H1 (cell line): ENCODE data around the gene LRRC18. TPM values are rescaled to one million over a fixed set of nuclear protein-coding genes. Genes with fewer than 3 reads are reported as not detected.

Experiments
- CTCF ChIA-PET: fragments of 300-600 bp; sonication (Branson Sonifier 250); formaldehyde crosslinking; loops from one replicate; lab custom pipeline; 2021; ENCODE audit not compliant: partially characterized antibody; lab: Charles Lee
- POLR2A ChIA-PET: fragments of 300-600 bp; sonication (Branson Sonifier 250); formaldehyde crosslinking; loops from one replicate; lab custom pipeline; 2021; ENCODE audit warnings: inconsistent platforms; ENCODE audit not compliant: partially characterized antibody; lab: Charles Lee
- DNase-seq, 2 experiments: peaks; one replicate each; pipeline versions ENCODE4 v3.0.0 to v3.0.0-alpha.2; 2010 to 2022; ENCODE audit warnings: low spot score in 2 of 2, low read depth in 1 of 2, mixed read lengths in 1 of 2
- FAIRE-seq: peaks from 2 replicates; lab custom pipeline; 2011; peaks lifted over from hg19 to GRCh38; lab: Jason Lieb, UNC
- H2AFZ ChIP-seq: 2 replicates; pipeline ENCODE4 v1.8.1; 2012; ENCODE audit warnings: low read length, inconsistent platforms
- H2AK5ac ChIP-seq: 2 replicates; pipeline ENCODE4 v1.6.1; 2013; ENCODE audit warnings: low read depth, low read length
- H2BK120ac ChIP-seq: replicated peaks from 2 replicates; pipeline ENCODE3; 2013; ENCODE audit warnings: low read depth, low read length, inconsistent platforms
- H2BK12ac ChIP-seq: 2 replicates; pipeline ENCODE4 v1.6.1; 2013; ENCODE audit warnings: low read depth, low read length
- H2BK15ac ChIP-seq: 2 replicates; pipeline ENCODE4 v1.6.1; 2013; ENCODE audit warnings: low read length
- H2BK20ac ChIP-seq: 2 replicates; pipeline ENCODE4 v1.6.1; 2013; ENCODE audit warnings: low read length
- H2BK5ac ChIP-seq: 2 replicates; pipeline ENCODE4 v1.6.1; 2013; ENCODE audit warnings: low read depth, low read length
- H3K14ac ChIP-seq: 2 replicates; pipeline ENCODE4 v1.6.1; 2013; ENCODE audit warnings: inconsistent platforms; ENCODE audit not compliant: insufficient read length
- H3K18ac ChIP-seq: 2 replicates; pipeline ENCODE4 v1.6.1; 2013; ENCODE audit warnings: low read length; ENCODE audit errors: extremely low read depth
- H3K23ac ChIP-seq: 2 replicates; pipeline ENCODE4 v1.6.1; 2013; ENCODE audit warnings: inconsistent platforms; ENCODE audit not compliant: insufficient read length
- H3K23me2 ChIP-seq: 2 replicates; pipeline ENCODE4 v1.6.1; 2013; ENCODE audit warnings: low read depth, low read length
- H3K27ac ChIP-seq: 2 replicates; pipeline ENCODE4 v1.6.1; 2011; ENCODE audit warnings: low read depth, low read length, inconsistent platforms
- H3K27me3 ChIP-seq, 4 experiments: replicated peaks in 1 of 4; 1 replicate in 1 of 4; 2 replicates in 3 of 4; pipeline versions ENCODE4 v1.6.1 to v1.8.1; 2011 to 2013; ENCODE audit warnings: low read length in 3 of 4, mild to moderate bottlenecking in 3 of 4, inconsistent platforms in 2 of 4, mixed read lengths in 2 of 4, moderate library complexity in 1 of 4; ENCODE audit not compliant: control insufficient read depth in 3 of 4, insufficient read depth in 3 of 4; ENCODE audit errors: extremely low read depth in 1 of 4
- H3K36me3 ChIP-seq, 4 experiments: 2 replicates each; pipeline versions ENCODE4 v1.6.1 to v1.8.1; 2011 to 2013; ENCODE audit warnings: mild to moderate bottlenecking in 4 of 4, low read length in 3 of 4, moderate library complexity in 2 of 4, control low read depth in 1 of 4, inconsistent platforms in 1 of 4; ENCODE audit not compliant: insufficient read depth in 4 of 4, control insufficient read depth in 2 of 4
- H3K4ac ChIP-seq: replicated peaks from 2 replicates; pipeline ENCODE3; 2013; ENCODE audit warnings: low read length, low read depth, mixed read lengths, inconsistent platforms; ENCODE audit not compliant: insufficient read length
- H3K4me1 ChIP-seq, 4 experiments: replicated peaks in 1 of 4; 1 replicate in 1 of 4; 2 replicates in 3 of 4; pipeline versions ENCODE4 v1.6.1 to v1.8.1; 2011 to 2013; ENCODE audit warnings: low read length in 3 of 4, inconsistent platforms in 2 of 4, mixed read lengths in 1 of 4; ENCODE audit not compliant: insufficient read depth in 4 of 4, control insufficient read depth in 3 of 4
- H3K4me2 ChIP-seq, 2 experiments: 2 replicates each; pipeline versions ENCODE4 v1.6.1 to v1.8.1; 2011 to 2013; ENCODE audit warnings: low read depth in 2 of 2, low read length in 2 of 2, control low read depth in 1 of 2, inconsistent platforms in 1 of 2, mild to moderate bottlenecking in 1 of 2; ENCODE audit not compliant: insufficient read depth in 1 of 2
- H3K4me3 ChIP-seq, 4 experiments: fragments of 200-600, 300-600 bp in 1 of 4; sonication (generic), shearing (Covaris generic), sonication (Bioruptor Twin) in 1 of 4; 2 replicates each; pipeline versions ENCODE4 v1.5.1 to v1.8.1; 2011 to 2016; ENCODE audit warnings: low read length in 4 of 4, low read depth in 3 of 4, control low read depth in 2 of 4, inconsistent platforms in 2 of 4, mild to moderate bottlenecking in 2 of 4, mixed read lengths in 1 of 4, moderate library complexity in 1 of 4; ENCODE audit not compliant: insufficient read depth in 2 of 4; ENCODE audit errors: extremely low read depth in 1 of 4
- H3K56ac ChIP-seq: replicated peaks from 2 replicates; pipeline ENCODE3; 2013; ENCODE audit warnings: low read depth, mild to moderate bottlenecking, mixed read lengths, low read length, inconsistent platforms; ENCODE audit not compliant: insufficient read length
- H3K79me1 ChIP-seq: 2 replicates; pipeline ENCODE4 v1.6.1; 2013; ENCODE audit warnings: low read depth, low read length, control low read depth
- H3K79me2 ChIP-seq, 2 experiments: 2 replicates each; pipeline versions ENCODE4 v1.6.1 to v1.8.1; 2012 to 2013; ENCODE audit warnings: low read length in 2 of 2, mild to moderate bottlenecking in 2 of 2, inconsistent platforms in 1 of 2; ENCODE audit not compliant: insufficient read depth in 2 of 2, control insufficient read depth in 1 of 2
- H3K9ac ChIP-seq, 4 experiments: replicated peaks in 1 of 4; 1 replicate in 1 of 4; 2 replicates in 3 of 4; pipeline versions ENCODE4 v1.6.1 to v1.8.1; 2011 to 2013; ENCODE audit warnings: low read depth in 3 of 4, low read length in 3 of 4, control low read depth in 2 of 4, mild to moderate bottlenecking in 2 of 4, moderate library complexity in 2 of 4, inconsistent platforms in 1 of 4; ENCODE audit errors: extremely low read depth in 1 of 4
- H3K9me3 ChIP-seq, 2 experiments: 2 replicates each; pipeline versions ENCODE4 v1.6.1 to v1.8.1; 2012 to 2013; ENCODE audit warnings: mild to moderate bottlenecking in 2 of 2, moderate library complexity in 2 of 2, control low read depth in 1 of 2, inconsistent platforms in 1 of 2, low read depth in 1 of 2, low read length in 1 of 2, mixed read lengths in 1 of 2; ENCODE audit not compliant: insufficient read depth in 2 of 2
- H4K20me1 ChIP-seq, 2 experiments: replicated peaks in 1 of 2; 2 replicates each; pipeline versions ENCODE3 to v1.8.1; 2011 to 2013; ENCODE audit warnings: inconsistent platforms in 2 of 2, low read length in 2 of 2, mild to moderate bottlenecking in 1 of 2; ENCODE audit not compliant: insufficient read depth in 2 of 2, control insufficient read depth in 1 of 2
- H4K5ac ChIP-seq: 2 replicates; pipeline ENCODE4 v1.6.1; 2013; ENCODE audit warnings: low read length, low read depth, mixed read lengths, inconsistent platforms; ENCODE audit not compliant: insufficient read length
- H4K8ac ChIP-seq: 2 replicates; pipeline ENCODE4 v1.8.0; 2013; ENCODE audit warnings: mild to moderate bottlenecking, moderate library complexity, low read length, inconsistent platforms; ENCODE audit not compliant: insufficient read depth; ENCODE audit errors: extremely low read depth
- H4K91ac ChIP-seq: replicated peaks from 2 replicates; pipeline ENCODE3; 2013; ENCODE audit warnings: low read length, mixed read lengths, inconsistent platforms; ENCODE audit not compliant: insufficient read length
- CHD1 ChIP-seq: IDR thresholded peaks from 2 replicates; pipeline ENCODE4 v1.6.1; 2012; ENCODE audit warnings: low read depth, low read length, improper control_type of control experiment
- WGBS, 2 experiments: shearing (Covaris generic) in 1 of 2; methylation state at CpG; one replicate each; pipeline versions ENCODE4 v1.1.6 to v1.1.7; 2013 to 2015; ENCODE audit warnings: low lambda C conversion rate in 2 of 2, mixed read lengths in 2 of 2, inconsistent platforms in 1 of 2, low coverage in 1 of 2, missing lambda C conversion rate in 1 of 2; ENCODE audit not compliant: insufficient replicate concordance in 2 of 2, insufficient coverage in 1 of 2, insufficient read length in 1 of 2; ENCODE audit errors: extremely low coverage in 1 of 2, missing lambda C conversion rate in 1 of 2; 5-methylcytosine and 5-hydroxymethylcytosine counted together
- polyA plus RNA-seq, 7 experiments: library from polyadenylated mRNA; depleted of rRNA in 3 of 7; stranded (reverse) in 5 of 7; unstranded in 2 of 7; fragments of >200 nt in 5 of 7; fragments of 200-250 nt in 2 of 7; gene quantifications; 1 replicate in 5 of 7; 2 replicates in 1 of 7; 4 replicates in 1 of 7; pipeline versions ENCODE4 v1.2.1 to v1.2.3, GENCODE V29; 2011 to 2013; ENCODE audit warnings: missing spikeins in 2 of 7, mixed read lengths in 2 of 7
- total RNA-seq: library from RNA; stranded (reverse); fragmentation: NEBNext Ultra II Directional; extraction: Animal tissue kit (Norgen Biotek cat#: 25700); gene quantifications from 2 replicates; pipeline ENCODE4 v1.2.1, GENCODE V29; 2021

The LRRC18 gene
- total and polyA plus RNA-seq, 2 of the 8 experiments (the other 6 are each of a cell fraction or from before 2014, with no cell fraction given): not detected

DNA sequence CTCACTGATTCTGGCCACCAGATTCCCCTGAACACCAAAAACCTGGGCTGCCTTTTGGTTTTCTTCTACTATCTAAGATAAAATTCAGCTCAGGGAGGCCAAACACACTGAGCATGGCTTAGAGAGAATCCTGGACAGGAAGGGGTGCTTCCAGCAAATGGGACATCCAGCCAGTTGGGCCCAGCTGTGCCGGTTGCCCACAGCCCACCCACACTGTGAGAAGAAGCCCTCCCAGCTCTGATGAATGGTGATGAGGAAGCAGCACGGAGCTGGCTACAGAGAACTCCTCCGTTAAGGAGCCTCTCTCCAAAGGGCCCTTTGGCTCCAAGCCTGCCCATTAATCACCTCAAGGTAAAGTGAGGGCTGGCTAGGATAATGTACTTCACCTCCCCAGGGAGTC, 15.9 kb downstream of the LRRC18 start:
- H4K91ac ChIP-seq: no peak overlapping the region
- no peak overlapping the region for H3K4me2 ChIP-seq
- no peaks in the 10 kb centered on the region for H3K9me3 ChIP-seq
- H2BK120ac ChIP-seq: no peak overlapping the region
- no peak overlapping the region for H2BK12ac ChIP-seq
- no peak overlapping the region for H3K14ac ChIP-seq
- no peak overlapping the region for H3K4me3 ChIP-seq
- no peak overlapping the region for H2AK5ac ChIP-seq
- H3K27me3 ChIP-seq: no peaks in the 10 kb centered on the region
- no peak for FAIRE-seq
- no peak overlapping the region for H2BK15ac ChIP-seq
- no peaks in the 10 kb centered on the region for H3K79me2 ChIP-seq
- H4K5ac ChIP-seq: no peak overlapping the region
- H3K56ac ChIP-seq: no peak overlapping the region
- no peak overlapping the region for H2BK20ac ChIP-seq
- H3K4me1 ChIP-seq: no peaks in the 10 kb centered on the region
- no peak overlapping the region for H3K9ac ChIP-seq
- 70% methylated on average over 2 of the region's 3 CpGs; no CpG with 5 or more reads in 1 of the 2 experiments for WGBS, 2 experiments
- no peaks in the 10 kb centered on the region for H4K20me1 ChIP-seq
- no peak overlapping the region for H3K23ac ChIP-seq
- H3K4ac ChIP-seq: no peak overlapping the region
- no peak overlapping the region for H2BK5ac ChIP-seq
- ChIA-PET CTCF (interaction anchor here (1.5 kb wide), 2 partner anchors 11 to 29 kb away, joined by 3 to 5 read pairs; no protein-coding TSS in a partner anchor), POLR2A (no interaction called here)
- no peak overlapping the region for H2AFZ ChIP-seq
- no peaks in the 10 kb centered on the region for H3K79me1 ChIP-seq
- no peak overlapping the region for H3K18ac ChIP-seq
- H3K27ac ChIP-seq: no peak overlapping the region
- H3K23me2 ChIP-seq: no peaks in the 10 kb centered on the region; the same call in 1 of the 2 replicates
- H3K36me3 ChIP-seq: no peaks in the 10 kb centered on the region
- no peak overlapping the region for H4K8ac ChIP-seq
- no peak for DNase-seq
- TF ChIP-seq CHD1: no peak
